Hematopoietic multipotent progenitor cell (in vitro differentiated cells): Measurements from ENCODE around the gene MPP1. TPM values are rescaled to one million over a fixed set of nuclear protein-coding genes. Genes with fewer than 3 reads are reported as not detected.

Source experiments
- DNase-seq, 3 donors: peaks; one replicate each; pipeline ENCODE4 v3.0.0-alpha.2; 2011 to 2015; ENCODE audit warnings: low read depth in 2 of 3, low spot score in 2 of 3
- total RNA-seq: library from RNA; depleted of rRNA; stranded (reverse); fragments of >200 nt; gene quantifications from one replicate; pipeline ENCODE4 v1.2.3, GENCODE V29; 2012

The MPP1 gene
- total RNA-seq, 1 donor, result 154 TPM

DNA sequence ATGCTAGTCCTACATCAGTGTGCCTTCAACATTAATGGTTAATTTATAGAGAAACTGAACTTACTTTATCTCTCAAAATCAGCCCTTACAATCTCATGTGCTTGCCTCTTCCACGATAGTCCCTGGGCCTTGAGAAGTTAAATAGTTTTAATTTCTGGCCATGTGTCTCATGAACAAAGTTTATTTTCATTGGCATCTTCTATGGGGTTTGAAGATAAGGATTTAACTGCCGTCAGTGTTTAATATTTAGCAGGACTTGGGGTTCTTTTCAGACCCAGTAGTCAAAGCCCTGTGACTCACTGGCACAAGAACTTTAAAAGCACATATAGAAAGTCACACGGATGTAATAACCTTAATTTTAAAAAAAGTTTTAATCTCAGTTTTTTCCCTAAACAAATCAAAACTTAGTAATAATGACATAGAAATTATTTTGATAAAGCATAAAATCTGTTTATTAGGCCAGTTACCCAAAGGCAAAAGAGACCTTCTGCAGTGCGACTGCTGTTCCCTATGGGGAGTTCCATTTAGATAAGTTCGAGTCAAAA lies 10.1 kb upstream of the MPP1 start:
- DNase-seq, result no peak

DNA sequence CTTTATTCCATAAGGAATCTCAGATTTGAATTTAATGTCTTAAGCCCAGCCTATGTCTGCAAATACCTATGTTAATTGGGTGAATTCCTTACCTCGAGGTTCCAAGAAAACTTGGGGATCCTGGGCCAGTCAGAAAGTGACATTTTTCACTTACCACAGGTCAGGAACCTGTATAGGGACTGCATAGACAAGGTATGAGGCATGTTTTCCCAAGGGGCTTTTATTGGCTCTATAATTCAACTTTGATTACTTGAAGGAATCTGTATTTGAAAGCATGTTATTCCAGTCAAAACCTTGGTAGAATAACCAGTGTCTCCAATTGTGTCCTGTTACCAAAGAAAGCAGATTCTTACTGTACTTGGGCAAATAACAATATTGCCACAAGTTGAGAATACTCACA lies 8.5 kb upstream of the MPP1 start:
- no peak for DNase-seq

DNA sequence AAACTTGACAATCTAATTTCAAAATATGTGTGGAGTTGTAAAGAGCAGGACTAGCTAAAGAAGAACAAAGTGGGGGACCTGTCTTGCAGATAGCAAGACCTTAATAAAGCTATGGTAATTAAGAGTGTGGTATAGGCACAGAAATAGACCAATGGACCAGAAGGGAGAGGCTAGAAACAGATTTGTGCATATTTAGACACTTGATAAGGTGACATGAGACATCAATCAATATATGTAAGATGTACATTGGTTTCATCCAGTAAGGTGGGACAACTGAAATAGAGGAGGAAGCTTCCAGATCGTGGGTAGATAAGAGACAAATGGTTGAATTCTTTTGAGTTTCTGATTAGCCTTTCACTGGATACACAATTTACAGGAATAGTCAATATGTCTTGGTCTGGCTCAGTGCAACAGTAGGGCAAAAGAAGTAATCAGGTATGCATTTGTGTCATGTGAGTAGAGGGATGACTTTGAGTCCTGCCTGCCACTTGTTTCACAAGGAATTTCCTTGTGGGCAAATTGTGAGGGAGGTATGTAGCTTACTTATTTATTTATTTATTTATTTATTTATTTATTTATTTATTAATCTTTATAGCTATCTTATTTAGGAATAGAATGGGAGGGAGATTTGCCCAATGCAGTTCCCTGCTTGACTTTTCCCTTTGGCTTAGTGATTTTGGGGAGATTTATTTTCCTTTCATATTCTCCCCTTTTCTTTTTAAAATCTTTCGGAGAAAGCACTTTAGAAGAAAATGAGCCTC lies 7.2 kb upstream of the MPP1 start:
- DNase-seq, result no peak

DNA sequence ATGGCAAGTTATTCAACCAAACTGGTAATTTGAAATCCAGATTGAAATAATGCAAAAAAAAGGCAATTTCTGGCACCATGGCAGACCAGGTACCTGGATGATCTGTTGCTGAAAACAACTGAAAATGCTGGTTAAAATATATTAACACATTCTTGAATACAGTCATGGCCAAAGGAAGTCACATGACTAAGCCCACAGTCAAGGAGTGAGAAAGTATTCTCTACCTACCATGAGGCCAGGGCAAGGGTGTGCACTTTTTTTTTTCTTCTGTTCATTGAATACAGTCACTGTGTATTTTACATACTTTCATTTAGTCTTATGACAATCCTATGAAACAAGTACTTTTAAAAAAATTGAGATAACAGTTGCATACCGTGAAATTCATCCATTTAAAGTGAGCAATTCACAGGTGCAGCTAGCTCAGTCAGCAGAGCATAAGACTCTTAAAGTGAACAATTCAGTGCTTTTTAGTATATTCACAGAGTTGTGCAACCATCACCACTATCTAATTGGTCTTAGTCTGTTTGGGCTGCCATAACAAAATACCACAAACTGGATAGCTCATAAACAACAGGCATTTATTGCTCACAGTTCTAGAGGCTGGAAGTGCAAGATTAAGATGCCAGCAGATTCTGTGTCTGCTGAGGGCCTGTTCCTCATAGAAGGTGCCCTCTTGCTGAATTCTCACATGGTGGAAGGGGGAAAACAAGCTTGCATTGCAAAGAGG lies 4.8 kb upstream of the MPP1 start:
- DNase-seq, result no peak

DNA sequence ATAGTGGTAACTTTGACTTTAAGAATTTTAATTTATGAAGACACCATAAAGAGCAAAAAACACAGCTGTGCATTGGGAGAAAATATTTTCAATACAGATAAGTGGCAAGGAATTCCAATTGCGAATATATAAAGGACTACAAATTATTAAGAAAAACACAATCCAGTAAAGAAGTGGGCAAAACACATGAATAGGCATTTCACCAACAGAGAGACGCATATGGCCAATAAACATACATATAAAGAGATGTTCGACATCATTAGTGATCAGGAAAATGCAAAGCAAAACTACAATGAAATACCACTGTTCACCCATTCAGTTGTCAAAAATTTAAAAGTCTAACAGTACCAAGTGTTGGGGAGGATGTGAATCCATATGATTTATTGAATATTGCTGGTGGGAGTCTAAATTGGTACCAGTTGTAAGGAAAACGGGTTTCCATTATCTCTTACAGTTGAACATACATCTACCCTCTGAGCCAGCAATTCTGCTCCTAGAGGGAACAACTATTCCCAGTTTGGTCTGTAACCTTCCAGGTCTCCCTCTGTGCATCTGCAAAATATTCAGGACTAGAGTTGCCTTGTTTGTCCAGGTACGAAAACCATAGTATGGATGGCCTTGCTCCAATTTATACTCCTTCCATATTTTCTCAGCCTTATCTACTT lies 1.7 kb upstream of the MPP1 start:
- DNase-seq, result no peak

GRCh38 chrX:154805696-154806091 lies 409 bp upstream of the MPP1 start:
- DNase-seq, result no peak

DNA sequence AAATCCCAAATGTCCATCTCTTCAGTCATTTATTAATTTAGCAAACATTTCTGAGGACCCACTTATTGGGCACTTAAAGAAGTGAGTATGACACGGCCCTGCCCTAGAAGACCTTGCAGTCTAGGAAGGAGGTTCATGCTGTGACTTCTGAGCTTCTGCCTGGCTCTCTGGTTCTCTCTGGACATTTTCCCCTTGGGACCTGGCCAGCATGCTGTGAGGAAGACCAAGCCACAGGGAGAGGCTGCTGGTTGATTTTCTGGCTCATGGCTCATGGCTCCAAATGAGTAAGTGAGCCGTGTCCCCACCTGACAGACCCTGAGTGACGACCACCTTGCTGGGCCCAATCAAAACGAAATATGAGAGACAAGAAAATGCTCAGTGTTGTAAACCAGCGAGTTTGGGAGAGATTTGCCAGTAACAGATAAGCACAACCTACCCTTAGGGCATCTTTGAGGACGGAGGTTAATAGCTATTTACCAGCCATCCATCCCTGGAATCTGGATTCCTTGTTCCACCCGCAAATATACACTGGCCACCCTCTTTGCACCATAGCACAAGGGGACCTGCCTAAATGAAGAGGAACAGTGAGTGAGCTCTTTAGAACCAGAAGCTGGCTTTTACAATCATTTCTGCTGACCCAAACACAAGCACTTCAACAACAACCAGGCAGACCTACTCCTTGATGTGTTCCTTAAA lies 876 bp downstream of the MPP1 start:
- no peak for DNase-seq

- DNase-seq, result no peak
These were observed 2.3 kb downstream of the MPP1 start for GRCh38 chrX:154802947-154803346.

GRCh38 chrX:154800478-154801210 lies 4.6 kb downstream of the MPP1 start:
- no peak for DNase-seq

DNA sequence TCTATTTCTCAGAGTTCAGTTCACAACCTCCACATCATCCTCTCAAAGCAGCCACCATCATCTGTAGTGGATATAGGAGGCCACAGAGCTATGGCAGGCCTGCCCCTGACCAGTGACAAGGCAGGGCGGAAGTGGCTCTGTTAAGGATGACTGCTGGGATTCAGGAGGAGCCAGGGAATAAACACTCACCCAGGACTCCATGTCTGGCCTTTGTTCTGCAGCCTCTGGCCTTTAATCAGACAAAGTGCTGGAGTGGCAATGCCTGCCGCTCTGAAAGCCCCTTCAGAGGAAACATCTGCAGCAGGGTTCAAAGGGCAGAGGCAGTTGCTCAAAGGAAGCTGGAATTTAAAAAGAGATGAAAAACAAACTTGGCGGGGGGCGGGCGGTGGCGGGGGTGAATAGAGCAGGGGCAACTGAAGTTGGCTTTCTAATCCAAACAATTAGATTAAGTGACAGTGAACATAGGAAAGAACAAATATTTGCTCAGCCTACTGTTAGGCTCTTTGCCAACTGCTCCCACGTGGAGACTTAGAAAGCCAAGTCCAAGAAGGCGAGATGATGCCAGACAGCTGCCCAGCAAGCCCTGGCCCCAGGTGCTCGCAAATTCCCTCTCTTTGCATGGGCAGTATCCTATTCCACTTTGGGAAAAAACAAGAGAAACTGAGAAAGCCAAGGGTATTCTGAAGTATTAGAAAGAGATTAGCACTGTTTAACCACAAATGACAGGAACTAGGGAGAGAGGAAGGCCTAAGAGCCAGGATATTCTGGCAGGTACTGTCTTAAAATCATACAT lies 5.5 kb downstream of the MPP1 start:
- DNase-seq, result peak in 1 of 3 donors; percentile 31

DNA sequence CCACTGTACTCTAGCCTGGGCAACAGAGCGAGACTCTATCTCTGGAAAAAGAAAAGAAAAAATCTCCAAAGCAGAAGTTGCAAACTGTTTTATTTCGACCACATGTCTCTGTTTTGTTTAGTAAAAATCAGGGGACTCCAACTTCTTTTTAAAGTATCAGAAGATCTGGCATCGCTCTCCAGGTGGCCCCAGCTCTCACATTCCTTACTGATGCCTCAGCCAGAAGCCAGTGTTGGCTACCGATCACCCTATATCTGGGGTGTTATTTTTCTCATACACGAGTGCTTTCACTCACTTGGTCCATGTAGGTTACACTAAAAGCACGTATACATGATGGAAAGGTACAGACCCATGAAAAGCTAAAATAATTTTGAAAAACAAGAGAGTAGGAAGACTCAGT lies 8.3 kb downstream of the MPP1 start:
- no peak for DNase-seq

DNA sequence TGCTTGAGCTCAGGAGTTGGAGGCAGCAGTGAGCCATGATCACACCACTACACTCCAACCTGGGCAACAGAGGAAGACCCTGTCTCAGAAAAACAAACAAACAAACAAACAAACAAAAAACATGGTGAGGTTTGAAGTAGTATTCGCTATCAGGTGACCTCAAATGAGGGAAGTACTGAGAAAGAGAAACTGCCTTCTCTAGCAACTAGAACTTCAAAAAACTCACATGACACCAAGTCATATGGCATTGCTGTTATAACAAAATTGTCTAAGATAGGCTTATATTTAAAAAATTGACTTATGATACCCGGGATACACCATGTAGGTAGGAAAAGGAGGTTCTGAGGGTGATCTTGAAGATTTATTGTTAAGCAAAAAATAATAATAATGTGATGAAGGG lies 10.3 kb downstream of the MPP1 start:
- no peak for DNase-seq

DNA sequence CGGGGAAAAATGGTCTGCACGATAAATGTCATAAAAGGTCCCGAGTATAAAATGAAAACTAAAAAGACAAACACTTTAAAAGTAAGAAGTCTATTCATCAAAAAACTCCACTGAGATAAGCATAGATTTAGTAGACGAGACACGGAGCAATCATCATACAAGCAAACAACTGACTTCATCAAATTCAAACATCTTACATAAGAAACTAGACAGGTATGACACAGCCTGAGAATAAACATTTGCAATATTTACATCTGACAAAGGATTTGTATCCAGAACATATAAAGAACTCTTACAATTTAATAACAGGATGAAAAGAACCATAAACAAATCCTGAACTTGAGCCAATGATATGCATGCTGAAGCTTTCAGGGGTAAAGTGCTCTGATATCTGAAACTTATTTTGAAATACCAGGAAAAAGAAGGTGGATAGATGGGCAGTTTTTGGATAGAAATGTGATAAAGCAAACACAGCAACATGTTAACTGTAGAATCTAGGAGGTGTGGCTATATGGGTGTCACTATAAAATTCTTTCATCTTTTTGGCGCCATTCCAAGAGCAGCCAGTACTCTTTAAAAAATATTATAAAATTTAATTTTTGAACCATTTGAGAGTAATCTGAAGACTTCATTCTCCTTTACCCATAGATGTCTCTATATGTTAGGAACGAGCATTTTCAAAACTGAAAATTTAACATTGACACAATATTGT lies 12.0 kb downstream of the MPP1 start:
- no peak for DNase-seq

- no peak for DNase-seq
These were observed 13.3 kb downstream of the MPP1 start for GRCh38 chrX:154791939-154792338.

- DNase-seq, result no peak
These were observed 13.8 kb downstream of the MPP1 start for GRCh38 chrX:154791467-154791866.

DNA sequence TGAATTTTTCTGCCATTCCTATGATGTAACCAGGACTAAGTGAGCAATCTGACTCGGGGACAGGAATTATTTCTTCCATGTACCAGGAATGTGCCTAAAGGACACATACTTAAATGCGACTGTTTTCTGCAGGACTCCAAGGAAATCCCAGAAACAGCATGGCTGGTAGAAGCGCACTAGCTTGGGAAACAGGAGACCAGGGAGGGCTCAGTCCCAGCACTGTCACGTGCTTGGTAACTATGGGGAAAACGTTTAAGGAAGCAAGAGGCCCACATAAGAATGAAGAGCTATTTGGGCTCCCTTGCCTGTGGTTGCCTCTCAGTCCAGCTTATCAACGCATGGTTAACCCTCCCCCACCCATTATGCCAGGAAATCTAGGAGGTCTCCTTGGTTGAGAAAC lies 19.6 kb downstream of the MPP1 start:
- no peak for DNase-seq

DNA sequence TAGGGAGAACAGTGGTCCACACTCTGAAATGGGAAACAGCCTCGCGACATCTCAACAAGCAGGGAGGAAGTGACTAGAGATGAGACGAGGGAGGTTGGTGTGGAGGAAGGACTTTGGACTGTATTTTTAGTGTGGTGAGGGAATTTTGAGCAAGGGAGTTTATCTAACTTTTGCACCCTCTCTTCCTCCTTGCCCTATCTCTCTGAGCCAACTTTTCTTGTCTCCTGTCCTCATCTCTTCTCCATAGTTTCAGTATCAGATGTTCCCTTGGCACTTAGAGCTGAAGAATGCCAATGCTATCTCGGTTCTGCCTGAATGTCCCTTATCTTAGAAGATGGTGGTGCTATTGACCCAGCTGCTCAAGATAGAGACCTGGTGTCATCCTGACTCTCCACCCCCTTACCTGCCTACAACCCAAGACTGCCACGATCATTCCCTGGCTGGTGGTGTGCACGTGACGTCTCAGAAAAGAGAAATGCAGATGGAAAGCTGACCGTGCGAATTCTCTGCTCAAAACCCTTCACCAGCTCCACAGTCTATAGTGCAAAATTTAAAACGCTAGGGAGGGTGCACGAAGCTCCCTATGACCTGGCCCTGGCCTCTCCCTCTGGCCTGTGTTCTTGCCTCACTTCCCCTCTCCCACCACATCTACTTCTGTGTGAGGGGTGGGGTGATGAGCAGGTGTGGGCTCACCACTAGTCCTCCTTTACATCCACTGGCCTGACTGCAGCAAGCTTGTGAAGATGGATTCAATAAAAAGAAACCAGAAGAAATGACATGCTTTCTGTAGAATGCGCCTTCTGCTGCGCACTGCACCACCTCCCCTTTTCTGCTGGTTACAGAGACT lies 20.9 kb downstream of the MPP1 start:
- peak in 1 of 3 donors; percentile 16 for DNase-seq

- no peak for DNase-seq
These were observed 24.3 kb downstream of the MPP1 start for GRCh38 chrX:154780968-154781367.
